Heart left ventricle (tissue), 16 donors: ENCODE data around the gene KCNQ1. TPM values are rescaled to one million over a fixed set of nuclear protein-coding genes. Genes with fewer than 3 reads are reported as not detected.

Source experiments
- ATAC-seq, 4 donors: fragments of 200-7000 bp; cut with Tn5 transposase; one replicate each; pipeline ENCODE4 v1.9.1; 2020 to 2022; ENCODE audit warnings: moderate library complexity in 4 of 4, mild to moderate bottlenecking in 3 of 4, moderate number of reproducible peaks in 1 of 4
- DNase-seq, 5 donors: peaks; one replicate each; pipeline ENCODE4 v3.0.0-alpha.2; 2020
- H3K27ac ChIP-seq, 12 donors: fragments of 200-600 bp; sonication (generic) in 4 of 12; one replicate each; pipeline versions ENCODE4 v1.5.0 to v1.8.0; 2016 to 2022; ENCODE audit warnings: mild to moderate bottlenecking in 2 of 12
- H3K27me3 ChIP-seq, 9 donors: fragments of 200-600 bp; sonication (generic) in 2 of 9; one replicate each; pipeline versions ENCODE4 v1.5.1 to v1.8.0; 2016 to 2022; ENCODE audit warnings: mild to moderate bottlenecking in 3 of 9
- H3K36me3 ChIP-seq, 9 donors: fragments of 200-600 bp; sonication (generic) in 2 of 9; one replicate each; pipeline versions ENCODE4 v1.5.0 to v1.8.0; 2018 to 2022; ENCODE audit warnings: mild to moderate bottlenecking in 2 of 9
- H3K4me1 ChIP-seq, 12 donors: fragments of 200-600 bp; sonication (generic) in 4 of 12; one replicate each; pipeline versions ENCODE4 v1.5.0 to v1.8.0; 2016 to 2022; ENCODE audit warnings: mild to moderate bottlenecking in 3 of 12
- H3K4me3 ChIP-seq, 12 donors: fragments of 200-600 bp; sonication (generic) in 4 of 12; one replicate each; pipeline versions ENCODE4 v1.5.0 to v1.8.0; 2017 to 2022; ENCODE audit warnings: mild to moderate bottlenecking in 9 of 12, moderate library complexity in 4 of 12
- H3K9me3 ChIP-seq, 12 donors: fragments of 200-600 bp; sonication (generic) in 4 of 12; one replicate each; pipeline versions ENCODE4 v1.5.0 to v1.8.0; 2016 to 2022; ENCODE audit warnings: mild to moderate bottlenecking in 1 of 12
- POLR2A ChIP-seq, 2 donors: fragments of 450-650 bp; IDR thresholded peaks; one replicate each; pipeline ENCODE4 v1.6.1; 2017; ENCODE audit warnings: antibody characterized with exemption in 2 of 2, mild to moderate bottlenecking in 2 of 2, moderate library complexity in 2 of 2
- WGBS, 4 donors: extraction: QIAGEN DNeasy Blood & Tissue Kit in 2 of 4; methylation state at CpG; one replicate each; pipeline versions ENCODE4 v1.1.5 to v1.1.7; 2013 to 2018; 5-methylcytosine and 5-hydroxymethylcytosine counted together
- intact Hi-C, 10 donors: fragments of 100-400 bp; cut with DNase I; formaldehyde crosslinking; loops; one replicate each; pipeline versions ENCODE4 v1.11.1 to v1.14.2; 2022
- polyA plus RNA-seq, 2 donors: library from polyadenylated mRNA; stranded (reverse); fragments of 200-250 nt; gene quantifications; one replicate each; pipeline ENCODE4 v1.2.3, GENCODE V29; 2013
- total RNA-seq, 9 donors: library from RNA; depleted of rRNA in 2 of 9; stranded (reverse); fragments of >200 nt in 2 of 9; fragmentation: NEBNext Ultra II Directional in 3 of 9; extraction: Animal tissue kit (Norgen Biotek cat#: 25700) in 3 of 9; gene quantifications; one replicate each; pipeline versions ENCODE4 v1.1.0 to v1.2.4, GENCODE V29; 2016 to 2023
- TF ChIP-seq, protein P1 (sequence below), 12 donors: fragments of 200-600 bp; sonication (generic) in 4 of 12; IDR thresholded peaks; one replicate each; pipeline versions ENCODE4 v1.5.0 to v1.8.0; 2018 to 2022; ENCODE audit warnings: antibody characterized with exemption in 12 of 12, mild to moderate bottlenecking in 5 of 12
- donor health status: ischemic (EF 13 %, LVEDD 7.1; RV severe dilation, severe dysfunction).
- donor health status: healthy with polysubstance abuse.
- donor health status: DM: no; HTN: yes; CAD: no.
- donor health status: DM: no; HTN: no; CAD: no.
- donor health status: ischemic (EF 25% LVEDD 6.9; RV normal size, moderate dysfunction).
- donor health status: ischemic (EF 25% LVEDD 5.7; RV mildly dilated, moderate dysfunction).
- donor health status: healthy.
- donor health status: DM: yes; HTN: yes; CAD: no.
- donor health status: ischemic (EF 35%, LVEDD 5.7; RV mildly dilated, moderate dysfunction).
- donor health status: nonischemic (EF 11% LVEDD 7.7; RV severe dilation, severe dysfunction).
- donor health status: DM: yes; HTN: yes; CAD: no.
- donor health status: PGD.
- donor health status: ischemic (EF 29% LVEDD 5.4; RV normal size, mild dysfunction).
- donor health status: nonischemic (EF 23%, LVEDD 6.1; RV moderate dilation, normal function).

KCNQ1 gene
- total and polyA plus RNA-seq, 11 donors = 18.6 to 42.4 (median 31.4) TPM

- ATAC-seq (no peak), DNase-seq (peak in 3 of 5 donors; percentile 12 to 49 (median 23))
- Histone ChIP-seq H3K4me1 (peaks cover 0 to 31% (median 14%) of the 10 kb centered on the region in 12 donors), H3K27ac (no peak overlapping the region), H3K4me3 (no peak overlapping the region), H3K36me3 (no peaks in the 10 kb centered on the region), H3K9me3 (no peaks in the 10 kb centered on the region), H3K27me3 (no peaks in the 10 kb centered on the region)
- 87 to 91% (median 91%) methylated on average over 19 to 24 of the region's 24 CpGs for WGBS, 4 donors
- TF ChIP-seq, protein P1, sequence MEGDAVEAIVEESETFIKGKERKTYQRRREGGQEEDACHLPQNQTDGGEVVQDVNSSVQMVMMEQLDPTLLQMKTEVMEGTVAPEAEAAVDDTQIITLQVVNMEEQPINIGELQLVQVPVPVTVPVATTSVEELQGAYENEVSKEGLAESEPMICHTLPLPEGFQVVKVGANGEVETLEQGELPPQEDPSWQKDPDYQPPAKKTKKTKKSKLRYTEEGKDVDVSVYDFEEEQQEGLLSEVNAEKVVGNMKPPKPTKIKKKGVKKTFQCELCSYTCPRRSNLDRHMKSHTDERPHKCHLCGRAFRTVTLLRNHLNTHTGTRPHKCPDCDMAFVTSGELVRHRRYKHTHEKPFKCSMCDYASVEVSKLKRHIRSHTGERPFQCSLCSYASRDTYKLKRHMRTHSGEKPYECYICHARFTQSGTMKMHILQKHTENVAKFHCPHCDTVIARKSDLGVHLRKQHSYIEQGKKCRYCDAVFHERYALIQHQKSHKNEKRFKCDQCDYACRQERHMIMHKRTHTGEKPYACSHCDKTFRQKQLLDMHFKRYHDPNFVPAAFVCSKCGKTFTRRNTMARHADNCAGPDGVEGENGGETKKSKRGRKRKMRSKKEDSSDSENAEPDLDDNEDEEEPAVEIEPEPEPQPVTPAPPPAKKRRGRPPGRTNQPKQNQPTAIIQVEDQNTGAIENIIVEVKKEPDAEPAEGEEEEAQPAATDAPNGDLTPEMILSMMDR (IDR thresholded peaks at IDR 0.05) = no peak
- TF ChIP-seq POLR2A (IDR thresholded peaks at IDR 0.05) = no peak
- intact Hi-C loops = loop anchor here in 2 of 10 donors (5.0 to 10.0 kb wide), 2 partner anchors 56 to 234 kb away; no protein-coding TSS in a partner anchor
Measured at GRCh38 chr11:2518111-2518982, 73.5 kb downstream of the KCNQ1 start.

DNA sequence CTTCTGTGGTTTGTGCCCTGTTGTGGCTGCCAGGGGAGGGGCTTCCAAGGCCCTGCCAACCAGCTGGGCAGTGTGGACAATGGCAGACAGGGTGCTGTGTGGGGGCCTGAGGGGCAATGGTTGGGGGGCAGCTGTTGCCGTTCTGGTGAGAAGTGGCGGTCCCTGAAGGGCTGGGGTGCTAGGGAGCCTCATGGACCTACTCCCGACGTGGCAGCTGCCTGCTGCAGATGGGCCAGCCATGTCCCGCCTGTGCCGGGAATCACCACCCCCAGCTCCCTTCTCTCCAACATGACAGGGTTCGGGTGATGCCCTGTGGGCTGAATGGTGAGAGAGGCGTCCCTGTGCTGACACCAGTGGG is 74.2 kb downstream of the KCNQ1 start:
- Histone ChIP-seq H3K36me3 (no peaks in the 10 kb centered on the region), H3K4me1 (peaks cover 0 to 27% (median 9%) of the 10 kb centered on the region in 12 donors), H3K9me3 (no peaks in the 10 kb centered on the region), H3K4me3 (no peak overlapping the region), H3K27me3 (no peaks in the 10 kb centered on the region), H3K27ac (no peak overlapping the region)
- DNase-seq (peak in 3 of 5 donors; percentile 4 to 20 (median 10)), ATAC-seq (no peak)
- intact Hi-C loops = loop anchor here in 2 of 10 donors (5.0 to 10.0 kb wide), 2 partner anchors 57 to 234 kb away; no protein-coding TSS in a partner anchor
- WGBS, 4 donors = 70 to 84% (median 79%) methylated on average over 7 to 8 of the region's 8 CpGs
- TF ChIP-seq, protein P1 (IDR thresholded peaks at IDR 0.05) = no peak
- no peak for TF ChIP-seq POLR2A (IDR thresholded peaks at IDR 0.05)

DNA sequence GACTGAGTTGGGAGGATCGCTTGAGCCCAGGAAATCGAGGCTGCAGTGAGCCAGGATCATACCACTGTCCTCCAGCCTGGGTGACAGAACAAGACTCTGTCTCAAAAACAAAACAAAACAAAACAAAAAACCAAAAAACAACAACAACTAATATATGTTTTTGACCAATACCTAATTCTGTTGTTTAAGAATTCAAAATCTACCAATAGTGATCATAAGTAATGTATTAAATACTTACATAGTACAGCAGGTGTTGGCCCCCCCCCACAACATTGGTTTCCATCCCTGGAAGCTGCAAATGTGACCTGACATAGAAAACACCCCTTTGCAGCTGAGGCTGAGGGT is 74.7 kb downstream of the KCNQ1 start:
- ATAC-seq = no peak
- H3K9me3 ChIP-seq = no peaks in the 10 kb centered on the region
- H3K36me3 ChIP-seq = no peaks in the 10 kb centered on the region
- TF ChIP-seq POLR2A (IDR thresholded peaks at IDR 0.05) = no peak
- TF ChIP-seq, protein P1 (IDR thresholded peaks at IDR 0.05) = no peak
- 82 to 90% (median 87%) methylated on average over 2 of the region's 2 CpGs for WGBS, 4 donors
- H3K4me3 ChIP-seq = no peak overlapping the region
- intact Hi-C loops = loop anchor here in 2 of 10 donors (5.0 to 10.0 kb wide), 2 partner anchors 57 to 235 kb away; no protein-coding TSS in a partner anchor
- no peaks in the 10 kb centered on the region for H3K27me3 ChIP-seq
- H3K4me1 ChIP-seq = peaks cover 0 to 27% (median 10%) of the 10 kb centered on the region in 12 donors
- DNase-seq = no peak
- H3K27ac ChIP-seq = no peak overlapping the region
